Endometrial microvascular endothelial cells (primary cell): ENCODE results near the gene OTUD1. TPM values are rescaled to one million over a fixed set of nuclear protein-coding genes. Genes with fewer than 3 reads are reported as not detected.

ENCODE experiments used
- in situ Hi-C: cut with HindIII; loops from 2 replicates; pipeline ENCODE4 v1.10.0; 2017; ENCODE audit warnings: low sequenced_read_pairs, low pct_unique_long_range_greater_than_20kb; ENCODE audit errors: inconsistent ontology term
- total RNA-seq: library from RNA; depleted of rRNA; stranded (reverse); fragments of >200 nt; gene quantifications from one replicate; pipeline ENCODE4 v1.2.3, GENCODE V29; 2015; ENCODE audit errors: inconsistent ontology term

OTUD1 gene
- total RNA-seq, 1 donor from 2014 or later, result 2.0 TPM

- in situ Hi-C loops, result no loop called here
Measured at GRCh38 chr10:23419201-23419600, 19.7 kb upstream of the OTUD1 start.

GRCh38 chr10:23419655-23420329, 19.1 kb upstream of the OTUD1 start:
- in situ Hi-C loops, result no loop called here

DNA sequence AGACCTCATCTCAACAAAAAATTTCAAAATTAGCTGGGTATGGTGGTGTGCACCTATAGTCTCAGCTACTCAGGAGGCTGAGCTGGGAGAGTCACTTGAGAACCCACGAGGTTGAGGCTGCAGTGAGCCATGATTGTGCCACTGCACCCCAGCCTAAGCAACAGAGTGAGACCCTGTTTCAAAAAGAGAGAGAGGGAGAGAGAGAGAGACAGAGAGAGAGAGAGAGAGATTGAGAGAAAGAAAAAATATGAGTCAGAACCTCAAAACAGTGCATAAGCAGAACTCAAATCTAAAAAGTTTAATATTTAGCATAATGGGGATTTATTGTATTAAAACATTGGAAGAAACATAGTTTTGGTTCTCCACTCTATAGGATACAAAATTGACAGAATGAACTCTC, 17.5 kb upstream of the OTUD1 start:
- in situ Hi-C loops, result no loop called here

- in situ Hi-C loops, result no loop called here
Measured at GRCh38 chr10:23422003-23422411, 16.9 kb upstream of the OTUD1 start.

- in situ Hi-C loops, result no loop called here
Measured at GRCh38 chr10:23432166-23432565, 6.7 kb upstream of the OTUD1 start.

DNA sequence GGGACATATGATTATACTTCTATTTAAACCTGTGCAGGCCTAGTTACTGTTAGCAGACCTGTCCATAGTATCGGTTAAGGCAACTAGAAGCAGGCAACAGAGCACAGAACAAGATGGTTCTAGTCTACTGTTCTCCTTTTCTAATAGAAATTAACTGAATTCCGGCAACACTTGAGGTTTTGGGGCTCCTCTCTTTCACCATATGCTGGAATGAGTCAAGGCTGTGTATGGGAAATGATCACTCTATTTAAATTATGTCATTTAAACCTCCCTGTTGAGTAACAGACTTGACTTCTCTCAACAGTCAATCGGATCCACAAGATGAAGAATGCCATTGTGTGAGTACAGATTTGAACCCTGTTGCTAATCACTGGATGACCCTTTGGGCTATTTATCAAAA, 6.2 kb upstream of the OTUD1 start:
- in situ Hi-C loops, result no loop called here

DNA sequence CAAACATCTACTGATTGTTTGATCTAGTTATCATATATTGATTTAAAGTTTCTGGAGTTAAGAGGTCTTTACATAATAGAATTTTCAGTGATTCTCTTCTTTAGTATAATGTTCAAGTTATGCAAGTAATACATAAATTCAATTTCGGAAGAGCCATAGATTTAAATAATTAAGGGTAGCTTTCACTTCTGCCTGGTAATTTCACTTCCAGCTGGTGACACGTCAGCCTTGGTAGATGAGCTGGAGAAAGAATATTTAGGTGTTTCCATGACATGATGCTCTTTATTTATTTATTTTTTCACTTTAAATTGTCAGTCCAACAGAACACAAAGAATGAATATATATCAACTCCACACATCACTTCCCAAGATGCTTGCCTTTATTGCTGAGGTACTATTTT, 5.2 kb upstream of the OTUD1 start:
- in situ Hi-C loops, result no loop called here

DNA sequence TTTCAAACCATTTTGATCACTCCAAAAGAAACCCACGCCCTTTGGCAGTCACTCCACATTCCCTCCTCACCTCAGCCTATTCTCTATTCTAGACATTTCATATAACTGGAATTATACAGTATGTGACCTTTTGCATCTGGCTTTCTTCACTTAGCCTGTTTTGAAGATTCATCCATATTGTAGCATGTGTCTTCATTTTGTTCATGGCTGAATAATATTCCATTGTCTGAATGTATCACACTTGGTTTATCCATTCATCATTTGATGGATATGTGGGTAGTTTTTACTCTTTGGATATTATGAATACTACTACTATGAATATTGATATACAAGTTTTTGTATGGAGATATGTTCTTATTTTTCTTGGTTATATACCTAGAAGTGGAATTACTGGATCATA, 3.5 kb upstream of the OTUD1 start:
- in situ Hi-C loops, result no loop called here

GRCh38 chr10:23436983-23437382, 1.9 kb upstream of the OTUD1 start:
- in situ Hi-C loops, result no loop called here

GRCh38 chr10:23437963-23438546, 820 bp upstream of the OTUD1 start:
- in situ Hi-C loops, result no loop called here

DNA sequence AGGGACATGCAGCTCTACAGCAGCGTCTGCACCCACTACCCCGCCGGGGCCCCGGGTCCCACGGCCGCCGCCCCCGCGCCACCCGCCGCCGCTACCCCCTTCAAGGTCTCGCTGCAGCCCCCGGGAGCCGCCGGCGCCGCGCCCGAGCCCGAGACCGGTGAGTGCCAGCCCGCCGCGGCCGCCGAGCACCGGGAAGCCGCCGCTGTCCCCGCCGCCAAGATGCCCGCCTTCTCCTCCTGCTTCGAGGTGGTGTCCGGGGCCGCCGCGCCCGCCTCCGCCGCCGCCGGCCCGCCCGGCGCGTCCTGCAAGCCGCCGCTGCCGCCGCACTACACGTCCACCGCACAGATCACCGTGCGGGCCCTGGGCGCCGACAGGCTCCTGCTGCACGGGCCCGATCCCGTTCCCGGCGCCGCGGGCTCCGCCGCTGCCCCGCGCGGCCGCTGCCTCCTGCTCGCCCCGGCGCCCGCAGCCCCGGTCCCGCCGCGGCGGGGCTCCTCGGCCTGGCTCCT, 631 bp downstream of the OTUD1 start:
- in situ Hi-C loops, result no loop called here

- in situ Hi-C loops, result no loop called here
Measured at GRCh38 chr10:23439961-23440889, 1.4 kb downstream of the OTUD1 start.

GRCh38 chr10:23441251-23441650, 2.4 kb downstream of the OTUD1 start:
- in situ Hi-C loops, result no loop called here

- in situ Hi-C loops, result no loop called here
Measured at GRCh38 chr10:23442936-23443335, 4.1 kb downstream of the OTUD1 start.

DNA sequence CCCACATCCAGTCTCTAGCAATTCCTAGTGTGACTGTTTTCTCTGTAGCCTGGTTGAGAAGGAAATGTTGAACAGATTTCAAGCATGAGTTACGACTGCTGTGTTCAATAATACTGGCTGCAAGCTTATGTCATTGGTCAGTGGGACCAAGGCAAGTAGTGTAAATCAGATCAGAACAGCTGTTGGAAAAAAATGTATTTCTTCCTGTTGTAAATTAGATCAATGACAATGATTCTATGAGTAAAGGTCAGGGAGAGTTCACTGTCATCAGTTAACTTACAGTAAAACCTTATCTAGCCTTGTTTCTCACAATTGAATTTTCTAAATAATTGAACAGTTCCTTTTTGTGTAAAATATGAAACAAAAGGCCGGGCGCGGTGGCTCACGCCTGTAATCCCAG, 6.7 kb downstream of the OTUD1 start:
- in situ Hi-C loops, result no loop called here

GRCh38 chr10:23448323-23448722, 9.4 kb downstream of the OTUD1 start:
- in situ Hi-C loops, result no loop called here

DNA sequence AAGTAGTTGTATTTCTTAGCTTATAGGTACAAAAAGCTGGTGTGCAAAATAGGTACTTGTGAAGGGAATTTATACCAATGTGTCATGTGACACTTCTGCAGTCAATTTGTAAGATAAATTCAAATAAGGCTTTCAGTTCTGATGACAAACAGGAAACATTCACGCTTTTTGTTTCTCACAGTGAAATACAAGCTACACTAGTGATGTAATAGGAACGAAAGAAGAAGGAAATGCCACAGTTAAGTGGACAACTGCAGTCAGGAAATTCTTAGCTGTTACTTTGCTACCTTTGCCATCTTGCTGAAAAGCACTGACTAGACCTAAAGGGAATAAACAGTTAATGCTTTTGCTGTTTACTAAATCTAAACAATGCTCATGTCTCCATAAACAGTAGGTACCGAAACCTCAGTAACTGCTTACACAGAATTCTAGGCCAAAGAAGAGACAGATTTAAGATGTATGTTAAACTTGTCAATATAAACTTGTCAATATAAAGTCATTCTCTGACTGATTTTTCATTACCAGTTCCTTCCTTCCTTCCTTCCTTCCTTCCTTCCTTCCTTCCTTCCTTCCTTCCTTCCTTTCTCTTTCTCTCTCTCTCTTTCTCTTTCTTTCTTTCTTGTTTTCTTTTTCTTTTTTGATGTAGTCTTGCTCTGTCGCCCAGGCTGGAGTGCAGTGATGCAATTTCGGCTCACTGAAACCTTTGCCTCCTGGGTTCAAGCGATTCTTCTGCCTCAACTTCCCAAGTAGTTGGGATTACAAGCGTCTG, 10.1 kb downstream of the OTUD1 start:
- in situ Hi-C loops, result no loop called here

DNA sequence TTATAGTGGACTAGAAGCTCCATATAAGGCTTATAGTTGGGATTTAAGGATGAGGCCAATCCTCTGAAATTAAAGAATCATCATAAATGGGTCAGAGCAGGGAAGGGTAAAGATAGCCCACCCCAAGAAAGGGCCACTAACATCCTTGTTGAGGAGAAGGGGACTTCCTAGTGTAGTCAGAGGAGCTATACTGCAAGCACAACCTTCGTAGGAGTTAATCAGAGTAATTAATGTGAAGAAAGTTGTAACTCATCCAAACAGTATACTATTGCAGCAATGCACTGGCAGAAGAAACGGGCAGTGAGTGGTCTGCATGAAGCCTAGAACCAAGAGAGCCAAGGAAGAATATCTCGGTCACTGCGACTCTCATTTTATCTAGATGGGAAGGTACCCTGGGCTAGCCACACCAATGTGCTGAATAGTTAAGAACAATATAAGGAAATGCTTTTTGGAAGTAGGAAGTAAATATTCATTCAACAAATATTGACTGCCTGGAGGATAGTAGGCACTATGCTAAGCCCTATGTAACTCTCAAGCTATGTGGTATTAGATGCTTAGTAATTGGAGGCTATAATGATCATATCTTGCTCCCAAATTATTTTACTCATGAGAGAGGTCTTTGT, 13.3 kb downstream of the OTUD1 start:
- in situ Hi-C loops, result no loop called here

- in situ Hi-C loops, result no loop called here
Measured at GRCh38 chr10:23453465-23453864, 14.6 kb downstream of the OTUD1 start.
